ENCODE measurements around the gene SKIC8.

SKIC8 gene

DNA sequence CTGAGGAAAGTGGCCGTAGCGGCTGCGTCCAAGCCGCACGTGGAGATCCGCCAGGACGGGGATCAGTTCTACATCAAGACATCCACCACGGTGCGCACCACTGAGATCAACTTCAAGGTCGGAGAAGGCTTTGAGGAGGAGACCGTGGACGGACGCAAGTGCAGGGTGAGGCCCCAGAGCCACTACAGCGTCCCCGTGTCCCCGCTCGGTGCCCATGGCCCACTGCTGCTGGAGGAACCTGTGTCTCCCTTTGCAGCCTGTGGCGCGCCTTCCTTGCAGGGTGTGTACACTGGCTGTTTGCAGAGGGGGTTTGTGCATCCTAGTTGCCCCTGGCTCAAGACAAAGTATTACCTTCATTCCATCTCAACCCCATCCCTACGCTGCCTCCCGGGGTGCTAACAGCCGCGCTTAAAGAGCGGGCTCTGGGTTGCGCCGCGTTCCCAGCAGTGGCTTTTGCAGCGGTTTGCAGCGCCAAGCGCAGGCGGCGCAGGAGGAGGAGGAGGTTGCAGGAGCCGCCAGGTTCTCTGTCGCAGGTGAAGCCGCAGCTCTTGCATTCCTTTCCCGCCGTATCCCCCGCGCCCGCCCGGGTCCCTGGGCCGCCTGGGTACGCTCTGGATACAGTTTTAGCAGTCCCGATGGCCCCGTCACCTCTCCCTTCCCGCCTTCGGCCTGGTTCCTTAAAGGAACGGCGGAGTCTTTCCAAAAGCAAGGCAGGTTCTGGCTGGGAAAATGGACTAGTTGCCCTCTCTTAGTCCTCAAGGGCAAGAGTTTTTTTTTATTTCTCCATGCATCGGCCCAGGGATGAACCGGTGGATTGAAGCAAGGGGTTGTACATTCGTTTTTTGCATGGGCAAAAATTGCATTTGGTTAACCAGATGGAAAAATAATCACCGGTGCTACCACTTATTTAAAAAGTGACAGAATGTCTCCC is 41.9 kb upstream of the SKIC8 start:
- TF ChIP-seq CTCF (IDR thresholded peaks at IDR 0.05; ENCODE audit: borderline replicate concordance, insufficient read depth, low read depth, low read length), result no peak
- no peak overlapping the region for H3K4me3 ChIP-seq (ENCODE audit: low read depth, low read length)

DNA sequence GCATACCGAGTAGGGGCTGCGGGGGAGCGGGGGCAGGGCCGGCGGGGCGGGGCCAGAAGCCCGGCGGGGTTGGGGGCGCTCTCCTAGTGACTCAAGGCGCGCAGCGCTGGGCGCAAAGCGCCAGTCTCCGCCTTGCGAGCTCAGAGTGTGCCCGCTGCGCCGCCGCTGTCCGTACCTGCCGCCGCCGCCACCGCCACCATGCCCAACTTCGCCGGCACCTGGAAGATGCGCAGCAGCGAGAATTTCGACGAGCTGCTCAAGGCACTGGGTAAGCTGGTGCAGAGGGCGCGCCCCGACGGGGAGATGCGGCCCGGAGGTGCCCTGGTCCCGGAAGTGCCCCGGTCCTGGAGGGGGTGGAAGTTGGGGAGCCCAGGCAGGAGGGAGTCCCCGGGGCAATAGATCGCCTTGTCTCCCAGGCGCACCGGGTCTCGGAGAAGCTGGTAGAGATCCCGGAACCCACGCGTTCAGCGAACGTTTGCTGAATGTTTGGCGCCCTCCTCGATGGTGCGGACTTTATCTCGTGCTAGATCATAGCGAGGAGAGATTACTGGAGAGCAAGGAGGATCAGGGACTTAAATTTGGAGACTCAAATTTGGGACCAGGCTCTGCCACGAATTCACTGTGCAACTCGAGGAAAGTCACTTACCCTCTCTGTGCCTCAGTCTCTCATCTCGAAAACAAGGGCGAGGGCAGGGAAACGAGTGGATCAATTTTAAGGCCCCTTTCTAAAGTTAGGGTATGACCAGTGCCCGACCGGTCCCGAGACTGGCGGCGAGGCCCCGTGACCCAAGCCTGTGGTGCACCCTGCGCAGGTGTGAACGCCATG is 41.0 kb upstream of the SKIC8 start, which contains the start of gene CRABP1:
TSS of gene CRABP1 (plus strand) at position 123 of the 826 bp plus-strand sequence. CDS start at position 199, 76 bp downstream.
- H3K4me3 ChIP-seq (ENCODE audit: low read depth, low read length), result no peak within 1 kb of the TSS
- TF ChIP-seq CTCF (IDR thresholded peaks at IDR 0.05; ENCODE audit: borderline replicate concordance, insufficient read depth, low read depth, low read length), result no peak

- TF ChIP-seq CTCF (IDR thresholded peaks at IDR 0.05; ENCODE audit: borderline replicate concordance, insufficient read depth, low read depth, low read length), result no peak
- no peak overlapping the region for H3K4me3 ChIP-seq (ENCODE audit: low read depth, low read length)
These were observed 40.1 kb upstream of the SKIC8 start for GRCh38 chr15:78339559-78339958.

DNA sequence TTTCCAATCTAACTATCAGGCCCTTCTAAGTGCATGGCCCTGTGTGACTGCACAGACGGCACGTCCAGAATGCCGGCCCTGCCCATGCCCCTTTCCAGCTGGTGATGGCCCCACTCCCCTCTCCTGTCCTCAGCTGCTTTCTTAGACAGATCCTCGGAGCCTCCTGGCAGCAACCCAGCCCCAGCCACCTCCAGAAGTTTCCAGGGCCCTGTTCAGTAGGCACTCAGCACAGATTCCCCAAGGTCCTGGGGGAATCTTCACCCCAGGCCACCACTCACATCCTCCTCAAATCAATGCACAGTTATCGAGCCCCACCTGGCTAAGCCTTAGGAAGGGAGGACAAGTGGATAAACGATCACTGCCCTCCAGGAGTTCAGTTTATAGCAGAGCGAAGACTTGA is 39.4 kb upstream of the SKIC8 start:
- no peak overlapping the region for H3K4me3 ChIP-seq (ENCODE audit: low read depth, low read length)
- no peak for TF ChIP-seq CTCF (IDR thresholded peaks at IDR 0.05; ENCODE audit: borderline replicate concordance, insufficient read depth, low read depth, low read length)

DNA sequence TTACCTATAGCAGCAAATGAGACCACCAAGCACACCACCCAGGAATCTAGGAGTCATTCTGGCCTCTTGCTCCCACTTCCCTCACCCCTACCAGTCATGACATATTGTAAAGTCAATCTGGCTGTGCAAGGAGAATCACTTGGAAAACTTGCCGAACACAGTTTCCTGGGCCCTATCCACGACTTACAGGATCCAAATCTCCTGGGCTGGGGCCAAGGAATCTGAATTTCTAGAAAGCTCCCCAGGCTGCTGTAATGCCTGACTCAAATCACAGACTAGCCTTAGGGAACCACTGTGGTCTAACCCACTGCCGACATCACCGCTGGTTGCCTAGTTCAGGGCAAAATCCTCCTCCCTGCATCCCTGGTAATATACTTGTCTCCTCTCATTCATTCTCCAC is 36.6 kb upstream of the SKIC8 start:
- TF ChIP-seq CTCF (IDR thresholded peaks at IDR 0.05; ENCODE audit: borderline replicate concordance, insufficient read depth, low read depth, low read length), result no peak
- no peak overlapping the region for H3K4me3 ChIP-seq (ENCODE audit: low read depth, low read length)

DNA sequence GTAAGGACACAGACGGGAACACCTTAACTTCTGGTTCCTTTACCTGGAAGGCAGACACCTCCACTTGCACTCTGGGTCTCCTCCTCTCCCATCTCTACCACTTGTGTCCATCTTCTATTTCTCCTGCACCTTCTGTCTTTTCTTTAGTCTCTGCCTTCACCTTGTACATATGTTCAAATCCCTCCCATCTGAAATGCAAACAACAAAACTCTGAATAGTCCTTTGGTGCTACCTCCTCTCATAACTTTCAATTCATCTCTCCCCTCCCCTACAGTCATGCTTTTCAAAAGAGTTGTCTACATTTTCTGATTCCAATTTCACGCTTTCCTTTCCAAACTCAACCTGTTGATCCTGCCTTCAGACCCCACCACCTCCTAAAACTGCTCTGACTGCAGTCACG is 35.4 kb upstream of the SKIC8 start:
- no peak overlapping the region for H3K4me3 ChIP-seq (ENCODE audit: low read depth, low read length)
- no peak for TF ChIP-seq CTCF (IDR thresholded peaks at IDR 0.05; ENCODE audit: borderline replicate concordance, insufficient read depth, low read depth, low read length)
